Stimulated activated CD8-positive, alpha-beta memory T cell treated with anti-CD3 and anti-CD28 coated beads, Interleukin-7, amount 100 ng/mL, for 48 hours (primary cell): Measurements from ENCODE around the gene ATP11A.

Experiments used
- DNase-seq, 2 donors: peaks; one replicate each; pipeline ENCODE4 v3.0.0-alpha.2; 2020; ENCODE audit warnings: low read depth in 1 of 2; ENCODE audit errors: extremely low read depth in 1 of 2

ATP11A gene

DNA sequence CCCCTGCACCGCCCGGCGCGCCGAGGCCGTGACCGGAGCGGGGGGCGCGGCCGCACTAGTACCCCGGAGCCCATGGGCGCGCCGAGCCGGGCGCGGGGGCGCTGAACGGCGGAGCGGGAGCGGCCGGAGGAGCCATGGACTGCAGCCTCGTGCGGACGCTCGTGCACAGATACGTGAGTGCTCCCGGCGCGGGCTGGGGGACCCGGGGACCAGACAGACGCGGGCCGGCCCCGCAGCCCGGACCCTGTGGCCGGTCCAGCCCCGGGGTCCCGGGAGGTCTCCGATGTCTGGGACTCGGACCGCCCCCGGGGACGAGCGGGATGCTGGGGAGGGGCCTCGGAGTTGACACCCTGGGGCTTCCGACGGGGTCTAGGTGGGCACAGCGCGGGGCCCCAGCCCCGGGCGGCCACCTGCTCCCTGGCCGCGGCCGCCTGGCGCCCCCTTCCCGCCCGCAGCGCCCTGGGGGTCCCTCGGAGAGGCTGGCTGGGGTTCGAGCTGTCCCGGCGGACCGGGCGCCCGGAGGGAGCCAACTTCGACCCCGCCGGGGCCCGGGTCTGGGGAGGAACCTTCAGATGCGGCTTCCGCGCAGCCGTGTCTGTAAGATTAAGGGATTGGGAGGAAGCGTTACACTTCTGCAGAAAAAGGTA lies 568 bp downstream of the ATP11A start:
- no peak for DNase-seq

- no peak for DNase-seq
Measured at GRCh38 chr13:112692104-112692503, 2.3 kb downstream of the ATP11A start.

DNA sequence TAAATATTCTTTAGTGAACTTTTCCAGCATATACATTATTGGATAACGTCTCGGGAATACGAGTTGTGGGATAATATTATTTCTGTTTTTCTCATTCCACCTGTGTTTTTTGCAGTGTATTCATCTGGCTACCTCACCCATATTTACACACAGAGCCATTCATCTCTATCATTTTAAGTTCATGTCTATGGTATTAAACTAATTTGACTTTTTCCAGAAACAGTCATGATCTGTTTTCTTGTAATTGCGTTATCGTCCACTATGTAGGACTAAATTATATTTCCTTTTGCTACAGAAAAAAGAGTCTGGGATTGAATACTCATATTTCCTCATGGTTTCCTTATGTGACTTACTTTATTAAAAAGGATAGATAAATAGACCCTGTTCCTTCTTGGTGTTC lies 2.7 kb downstream of the ATP11A start:
- no peak for DNase-seq

DNA sequence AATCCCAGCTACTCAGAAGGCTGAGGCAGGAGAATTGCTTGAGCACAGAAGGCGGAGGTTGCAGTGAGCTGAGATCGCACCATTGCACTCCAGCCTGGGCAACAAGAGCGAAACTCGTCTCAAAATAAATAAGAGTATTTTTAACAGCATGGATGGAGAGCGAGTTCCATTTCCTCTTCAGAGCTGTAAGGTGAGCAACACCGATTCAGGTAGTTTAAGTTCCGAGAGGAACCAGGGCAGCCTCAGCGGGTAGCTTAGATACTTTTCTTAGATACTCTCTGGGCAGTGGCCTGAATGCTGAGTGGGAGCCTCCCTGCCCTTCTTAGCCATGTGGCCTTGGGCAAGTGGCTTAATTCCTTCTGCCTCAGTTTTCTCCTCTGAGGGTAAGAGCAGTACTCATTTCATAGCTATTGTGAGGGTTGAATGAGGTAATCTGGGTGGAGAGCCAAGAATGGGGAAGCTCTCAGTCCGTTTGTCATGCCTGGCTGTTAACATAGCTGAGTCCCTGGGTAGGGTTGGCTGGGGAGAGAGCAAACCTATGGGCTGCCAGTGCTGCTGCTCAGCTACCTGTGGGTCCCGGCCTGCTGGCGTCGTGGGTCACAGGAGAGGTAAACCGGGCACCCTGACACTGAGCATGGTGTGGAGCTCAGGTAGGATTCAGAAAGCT lies 4.1 kb downstream of the ATP11A start:
- DNase-seq = no peak

GRCh38 chr13:112695121-112695520 lies 5.3 kb downstream of the ATP11A start:
- DNase-seq = no peak

- DNase-seq = no peak
Measured at GRCh38 chr13:112696001-112696868, 6.4 kb downstream of the ATP11A start.

DNA sequence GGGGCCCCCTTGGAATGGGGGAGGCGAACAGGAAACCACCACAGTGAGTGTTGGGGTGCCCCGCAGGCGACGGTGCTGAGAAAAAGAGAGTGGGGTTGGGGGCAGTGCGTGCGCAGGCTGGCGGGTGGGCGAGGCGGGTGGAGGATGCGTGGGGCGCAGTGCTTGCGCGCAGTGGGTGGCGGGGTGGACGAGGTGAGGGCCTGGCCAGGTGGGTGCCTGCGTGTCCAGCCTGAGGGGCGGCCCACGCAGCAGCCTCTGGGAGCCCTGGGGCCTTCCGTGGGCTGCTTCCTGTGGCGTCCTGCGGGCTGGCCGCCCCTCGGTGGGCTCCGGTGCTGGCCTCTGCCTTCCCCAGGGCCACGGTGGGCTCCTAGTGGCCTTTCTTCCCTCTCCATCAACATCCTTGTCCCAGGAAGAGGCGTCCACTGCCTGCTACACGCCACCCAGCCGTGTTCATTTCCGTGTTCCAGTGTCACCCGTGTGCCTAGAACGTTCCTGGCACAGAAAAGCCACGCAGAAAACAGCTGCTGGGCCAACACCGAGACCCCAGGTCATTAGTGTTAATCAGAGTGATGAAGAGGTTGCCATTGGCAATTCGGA lies 7.1 kb downstream of the ATP11A start:
- no peak for DNase-seq

GRCh38 chr13:112697756-112698655 lies 8.2 kb downstream of the ATP11A start:
- DNase-seq = no peak

- no peak for DNase-seq
Measured at GRCh38 chr13:112699322-112699918, 9.6 kb downstream of the ATP11A start.

- no peak for DNase-seq
Measured at GRCh38 chr13:112700291-112701060, 10.6 kb downstream of the ATP11A start.

DNA sequence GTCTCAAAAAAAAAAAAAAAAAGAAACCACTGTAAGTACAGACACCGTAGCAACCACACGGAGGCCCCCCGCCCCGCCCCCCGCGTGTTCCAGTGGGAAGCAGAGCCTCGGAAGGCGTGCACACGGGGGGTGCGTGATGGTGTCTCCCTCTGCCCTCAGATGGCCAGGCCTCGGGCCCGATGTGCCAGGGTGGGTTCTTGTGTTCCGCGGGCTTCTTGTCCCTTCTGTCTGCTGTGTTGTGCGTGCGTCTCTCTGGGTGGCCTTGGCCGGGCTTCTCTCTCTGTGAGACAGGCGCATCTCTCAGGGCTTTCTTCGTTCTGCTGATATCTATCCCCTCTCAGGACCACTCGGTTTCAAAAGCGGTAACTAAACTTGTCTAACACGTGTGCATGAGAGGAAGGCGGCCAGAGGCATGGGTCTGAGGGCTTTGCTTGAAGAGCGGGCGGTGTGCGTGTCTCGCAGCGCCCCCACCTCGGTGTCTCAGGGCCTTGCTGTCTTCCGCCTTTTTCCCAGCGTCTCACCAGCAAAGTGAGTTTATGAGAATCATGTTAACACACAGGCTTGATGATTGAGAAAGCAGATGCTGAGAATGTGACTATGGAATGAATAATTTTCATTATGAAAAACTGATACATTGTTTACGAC lies 12.6 kb downstream of the ATP11A start:
- DNase-seq = no peak

GRCh38 chr13:112702986-112703379 lies 13.1 kb downstream of the ATP11A start:
- no peak for DNase-seq

- DNase-seq = no peak
Measured at GRCh38 chr13:112703449-112704284, 13.8 kb downstream of the ATP11A start.

DNA sequence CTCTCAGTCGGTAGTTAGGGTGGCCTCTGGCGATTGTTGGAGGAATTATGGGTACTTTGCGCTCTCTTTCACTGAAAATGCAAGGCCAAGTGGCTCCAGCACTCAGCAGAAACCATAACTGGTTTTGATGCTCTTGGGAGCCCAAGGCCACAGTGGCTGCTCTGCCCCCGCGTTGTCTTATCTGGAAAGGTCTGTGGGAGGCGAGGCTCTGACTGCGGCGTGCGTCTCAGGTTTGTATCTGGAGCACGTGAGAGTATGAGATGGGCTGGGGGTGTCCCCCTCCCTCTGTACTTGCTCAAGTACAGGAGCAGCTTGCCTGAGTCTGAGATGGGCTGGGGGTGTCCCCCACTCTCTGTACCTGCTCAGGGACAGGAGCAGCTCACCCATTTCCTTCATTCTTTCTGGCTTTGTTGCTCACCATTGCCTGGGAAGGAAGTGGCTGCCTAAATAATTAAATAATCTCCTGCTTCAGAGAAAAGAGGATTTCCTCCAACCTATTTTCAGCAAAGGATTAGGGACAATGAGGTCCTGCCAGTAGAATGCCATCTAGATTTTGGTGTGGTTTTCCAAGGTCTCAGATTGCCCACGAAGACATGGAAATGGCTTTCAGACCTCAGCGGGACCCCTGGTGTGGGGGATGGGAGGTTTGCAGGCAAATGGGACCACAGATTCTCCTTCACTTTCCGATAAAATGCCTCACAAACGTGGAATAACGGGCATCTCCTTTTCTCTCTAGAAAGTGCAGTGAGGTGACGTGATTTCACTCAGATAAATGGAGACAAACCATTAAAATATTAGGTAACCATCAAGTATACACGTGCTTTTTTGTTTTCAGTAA lies 14.7 kb downstream of the ATP11A start:
- DNase-seq = no peak

DNA sequence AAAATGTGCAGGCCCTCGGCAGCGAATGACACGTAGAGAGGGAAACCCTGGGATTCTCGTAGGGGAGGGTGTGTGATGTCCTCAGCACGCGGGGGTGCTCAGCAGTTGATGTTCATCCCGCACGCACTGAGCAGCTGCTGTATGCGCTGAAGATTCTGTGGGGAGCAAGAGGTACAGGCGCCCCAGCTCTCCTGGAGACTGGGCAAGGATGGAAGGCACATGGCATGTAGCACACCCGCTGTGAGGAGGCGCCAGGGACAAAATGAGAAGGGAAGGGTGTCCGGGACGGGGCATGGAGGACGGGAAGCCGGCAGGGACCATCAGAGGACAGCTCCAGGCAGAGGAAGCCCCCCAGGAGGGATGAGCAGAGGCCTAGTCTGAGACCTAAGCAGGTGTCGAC lies 15.4 kb downstream of the ATP11A start:
- DNase-seq = no peak

- no peak for DNase-seq
Measured at GRCh38 chr13:112706171-112706570, 16.3 kb downstream of the ATP11A start.
